Keratinocyte (primary cell): ENCODE measurements around the gene SYNE2. TPM values are rescaled to one million over a fixed set of nuclear protein-coding genes. Genes with fewer than 3 reads are reported as not detected.

Experiments used
- DNase-seq: peaks from one replicate; pipeline ENCODE4 v3.0.0-alpha.2; 2011; ENCODE audit warnings: low read depth, missing footprints, low spot score
- FAIRE-seq: peaks from 2 replicates; lab custom pipeline; 2011; peaks lifted over from hg19 to GRCh38; lab: Jason Lieb, UNC
- H2AFZ ChIP-seq: 2 replicates; pipeline ENCODE4 v1.6.0; 2012; ENCODE audit warnings: low read length, control low read depth, inconsistent platforms; ENCODE audit not compliant: control insufficient read depth
- H3K27ac ChIP-seq: 2 replicates; pipeline ENCODE4 v1.5.1; 2011; ENCODE audit warnings: low read length; ENCODE audit not compliant: control insufficient read depth, insufficient read depth
- H3K27me3 ChIP-seq: 3 replicates; pipeline ENCODE4 v1.6.0; 2011; ENCODE audit warnings: low read length; ENCODE audit not compliant: control insufficient read depth, insufficient read depth; ENCODE audit errors: extremely low read depth
- H3K36me3 ChIP-seq, 2 experiments: 2 replicates in 1 of 2; 3 replicates in 1 of 2; pipeline ENCODE4 v1.5.1; 2011; ENCODE audit warnings: low read length in 2 of 2, mild to moderate bottlenecking in 1 of 2; ENCODE audit not compliant: control insufficient read depth in 2 of 2, insufficient read depth in 2 of 2; ENCODE audit errors: extremely low read depth in 1 of 2
- H3K4me1 ChIP-seq: 3 replicates; pipeline ENCODE4 v1.5.1; 2011; ENCODE audit warnings: low read length; ENCODE audit not compliant: control insufficient read depth, insufficient read depth; ENCODE audit errors: extremely low read depth
- H3K4me2 ChIP-seq: 3 replicates; pipeline ENCODE4 v1.6.0; 2011; ENCODE audit warnings: low read depth, low read length; ENCODE audit not compliant: control insufficient read depth, insufficient read depth; ENCODE audit errors: extremely low read depth
- H3K4me3 ChIP-seq, 3 experiments: fragments of 200-600 bp in 1 of 3; sonication (generic) in 1 of 3; 2 replicates in 2 of 3; 3 replicates in 1 of 3; pipeline ENCODE4 v1.5.1; 2011 to 2016; ENCODE audit warnings: low read length in 3 of 3, mild to moderate bottlenecking in 3 of 3, control low read depth in 2 of 3, inconsistent platforms in 1 of 3, low read depth in 1 of 3, mixed read lengths in 1 of 3, mixed run types in 1 of 3, moderate library complexity in 1 of 3; ENCODE audit not compliant: control insufficient read depth in 2 of 3, insufficient read depth in 2 of 3; ENCODE audit errors: extremely low read depth in 1 of 3
- H3K79me2 ChIP-seq: 2 replicates; pipeline ENCODE4 v1.6.0; 2012; ENCODE audit warnings: low read length; ENCODE audit not compliant: control insufficient read depth, insufficient read depth
- H3K9ac ChIP-seq: 3 replicates; pipeline ENCODE4 v1.6.0; 2011; ENCODE audit warnings: low read length; ENCODE audit not compliant: control insufficient read depth, insufficient read depth; ENCODE audit errors: extremely low read depth
- H3K9me1 ChIP-seq: 3 replicates; pipeline ENCODE4 v1.6.0; 2011; ENCODE audit warnings: low read length; ENCODE audit not compliant: control insufficient read depth, insufficient read depth; ENCODE audit errors: extremely low read depth
- H3K9me3 ChIP-seq: 2 replicates; pipeline ENCODE4 v1.5.1; 2012; ENCODE audit warnings: low read depth, low read length; ENCODE audit not compliant: control insufficient read depth
- H4K20me1 ChIP-seq: 3 replicates; pipeline ENCODE4 v1.6.0; 2011; ENCODE audit warnings: low read length; ENCODE audit not compliant: control insufficient read depth, insufficient read depth; ENCODE audit errors: extremely low read depth
- EZH2 ChIP-seq: IDR thresholded peaks from one replicate; pipeline ENCODE4 v1.6.1; 2012; ENCODE audit warnings: inconsistent platforms, mild to moderate bottlenecking, low read length, moderate library complexity
- dilution Hi-C: fragments of 300-500 bp; cut with MboI; formaldehyde crosslinking; loops from one replicate; pipeline ENCODE4 v1.7.0; 2020; ENCODE audit warnings: low sequenced_read_pairs; ENCODE audit not compliant: extremely low pct_ligation_motif_present
- polyA plus RNA-seq, 5 experiments: library from polyadenylated mRNA; depleted of rRNA in 3 of 5; stranded (reverse) in 3 of 5; stranded (forward) in 1 of 5; unstranded in 1 of 5; fragments of >200 nt; gene quantifications; 1 replicate in 1 of 5; 2 replicates in 3 of 5; 3 replicates in 1 of 5; pipeline versions ENCODE4 v1.2.1 to v1.2.3, GENCODE V29; 2011 to 2012; ENCODE audit warnings: missing spikeins in 2 of 5, low read depth in 1 of 5, low replicate concordance in 1 of 5
- TF ChIP-seq, protein P1 (sequence below), 3 experiments: IDR thresholded peaks in 1 of 3; conservative IDR thresholded peaks in 1 of 3; optimal IDR thresholded peaks in 1 of 3; 2 replicates in 2 of 3; 3 replicates in 1 of 3; pipeline versions ENCODE3 to v1.5.1; 2011; ENCODE audit warnings: low read length in 3 of 3, mild to moderate bottlenecking in 3 of 3, moderate library complexity in 2 of 3, control low read depth in 1 of 3, inconsistent platforms in 1 of 3; ENCODE audit not compliant: insufficient read depth in 2 of 3; ENCODE audit errors: extremely low read depth in 1 of 3

The SYNE2 gene
- polyA plus RNA-seq, 1 donor (not counting 4 experiments of a cell fraction or from before 2014, with no cell fraction given) = 9.9 TPM

DNA sequence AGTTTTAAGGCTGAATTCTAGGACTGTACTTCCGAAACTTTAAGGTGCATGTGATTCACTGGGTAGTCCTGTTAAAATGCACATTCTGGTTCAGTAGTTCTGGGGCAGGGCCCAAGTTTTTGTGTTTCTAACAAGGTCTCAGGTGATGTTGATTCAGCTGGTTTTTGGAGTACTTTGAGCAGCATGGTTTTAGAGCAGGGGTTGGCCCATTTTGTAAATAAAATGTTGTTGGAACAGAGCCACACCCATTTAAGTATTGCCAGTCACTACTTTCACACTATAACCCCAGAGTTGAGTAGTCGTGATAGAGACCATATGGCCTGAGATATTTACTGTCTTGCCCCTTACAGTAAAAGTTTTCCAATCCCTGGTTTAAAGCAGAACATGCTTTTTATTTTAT is 111.3 kb downstream of the SYNE2 start:
- no peaks in the 10 kb centered on the region for H3K9me1 ChIP-seq
- H3K4me1 ChIP-seq = no peaks in the 10 kb centered on the region
- H3K4me3 ChIP-seq = no peak overlapping the region
- TF ChIP-seq EZH2 = no peak
- TF ChIP-seq, protein P1, sequence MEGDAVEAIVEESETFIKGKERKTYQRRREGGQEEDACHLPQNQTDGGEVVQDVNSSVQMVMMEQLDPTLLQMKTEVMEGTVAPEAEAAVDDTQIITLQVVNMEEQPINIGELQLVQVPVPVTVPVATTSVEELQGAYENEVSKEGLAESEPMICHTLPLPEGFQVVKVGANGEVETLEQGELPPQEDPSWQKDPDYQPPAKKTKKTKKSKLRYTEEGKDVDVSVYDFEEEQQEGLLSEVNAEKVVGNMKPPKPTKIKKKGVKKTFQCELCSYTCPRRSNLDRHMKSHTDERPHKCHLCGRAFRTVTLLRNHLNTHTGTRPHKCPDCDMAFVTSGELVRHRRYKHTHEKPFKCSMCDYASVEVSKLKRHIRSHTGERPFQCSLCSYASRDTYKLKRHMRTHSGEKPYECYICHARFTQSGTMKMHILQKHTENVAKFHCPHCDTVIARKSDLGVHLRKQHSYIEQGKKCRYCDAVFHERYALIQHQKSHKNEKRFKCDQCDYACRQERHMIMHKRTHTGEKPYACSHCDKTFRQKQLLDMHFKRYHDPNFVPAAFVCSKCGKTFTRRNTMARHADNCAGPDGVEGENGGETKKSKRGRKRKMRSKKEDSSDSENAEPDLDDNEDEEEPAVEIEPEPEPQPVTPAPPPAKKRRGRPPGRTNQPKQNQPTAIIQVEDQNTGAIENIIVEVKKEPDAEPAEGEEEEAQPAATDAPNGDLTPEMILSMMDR (optimal IDR thresholded peaks at IDR 0.05 in 1 of 3, IDR thresholded peaks at IDR 0.05 in 1 of 3, conservative IDR thresholded peaks at IDR 0.05 in 1 of 3; ENCODE audit: extremely low read depth in 1 of 3, insufficient read depth in 2 of 3, low read length in 3 of 3) = no peak
- no peaks in the 10 kb centered on the region for H3K79me2 ChIP-seq
- peaks cover 0 to 4% of the 10 kb centered on the region in 2 experiments for H3K36me3 ChIP-seq
- H4K20me1 ChIP-seq = no peaks in the 10 kb centered on the region
- H3K27ac ChIP-seq = no peak overlapping the region
- no peaks in the 10 kb centered on the region for H3K27me3 ChIP-seq
- H2AFZ ChIP-seq = no peak overlapping the region
- dilution Hi-C loops = no loop called here
- DNase-seq (no peak), FAIRE-seq (no peak)
- no peak overlapping the region for H3K4me2 ChIP-seq
- no peak overlapping the region for H3K9ac ChIP-seq
- no peaks in the 10 kb centered on the region for H3K9me3 ChIP-seq

DNA sequence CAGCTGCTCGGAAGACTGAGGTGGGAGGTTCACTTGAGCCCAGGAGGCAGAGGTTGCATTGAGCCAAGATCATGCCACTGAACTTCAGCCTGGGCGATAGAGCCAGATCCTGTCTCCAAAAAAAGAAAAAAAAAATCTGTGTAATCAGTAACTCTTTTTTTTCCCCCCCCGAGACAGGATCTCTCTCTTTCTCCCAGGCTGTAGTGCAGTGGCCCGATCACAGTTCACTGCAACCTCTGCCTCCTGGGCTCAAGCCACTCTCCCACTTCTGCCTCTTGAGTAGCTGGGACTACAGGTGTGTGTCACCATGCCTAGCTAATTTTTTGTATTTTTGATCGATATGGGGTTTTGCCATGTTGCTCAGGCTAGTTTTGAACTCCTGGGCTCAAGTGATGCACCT is 113.6 kb downstream of the SYNE2 start:
- H3K9me3 ChIP-seq = no peaks in the 10 kb centered on the region
- H2AFZ ChIP-seq = no peak overlapping the region
- dilution Hi-C loops = no loop called here
- no peak overlapping the region for H3K27ac ChIP-seq
- H3K4me3 ChIP-seq = no peak overlapping the region
- FAIRE-seq = no peak
- TF ChIP-seq EZH2 = no peak
- TF ChIP-seq, protein P1 (optimal IDR thresholded peaks at IDR 0.05 in 1 of 3, IDR thresholded peaks at IDR 0.05 in 1 of 3, conservative IDR thresholded peaks at IDR 0.05 in 1 of 3; ENCODE audit: extremely low read depth in 1 of 3, insufficient read depth in 2 of 3, low read length in 3 of 3) = no peak
- no peaks in the 10 kb centered on the region for H4K20me1 ChIP-seq
- no peaks in the 10 kb centered on the region for H3K4me1 ChIP-seq
- H3K79me2 ChIP-seq = no peaks in the 10 kb centered on the region
- H3K9ac ChIP-seq = no peak overlapping the region
- no peaks in the 10 kb centered on the region for H3K27me3 ChIP-seq
- H3K9me1 ChIP-seq = no peaks in the 10 kb centered on the region
- peaks cover 0 to 4% of the 10 kb centered on the region in 2 experiments for H3K36me3 ChIP-seq
- no peak overlapping the region for H3K4me2 ChIP-seq
- DNase-seq = no peak
